Sigmoid colon (tissue), 4 donors: ENCODE measurements around the gene SRCIN1.

ENCODE experiments used
- EP300 ChIP-seq, 4 donors: sonication (generic); formaldehyde crosslinking; IDR thresholded peaks; one replicate each; pipeline ENCODE4 v1.6.1; 2017; ENCODE audit warnings: antibody characterized with exemption in 4 of 4
- POLR2AphosphoS5 ChIP-seq, 4 donors: sonication (generic); formaldehyde crosslinking; IDR thresholded peaks; one replicate each; pipeline ENCODE4 v1.6.1; 2017; ENCODE audit warnings: antibody characterized with exemption in 4 of 4
- TF ChIP-seq, protein P1 (sequence below), 4 experiments: fragments of 450-650 bp in 3 of 4; fragments of 200-600 bp in 1 of 4; IDR thresholded peaks; one replicate each; pipeline ENCODE4 v1.5.1; 2016 to 2019; ENCODE audit warnings: antibody characterized with exemption in 4 of 4, mild to moderate bottlenecking in 3 of 4, moderate library complexity in 2 of 4

DNA sequence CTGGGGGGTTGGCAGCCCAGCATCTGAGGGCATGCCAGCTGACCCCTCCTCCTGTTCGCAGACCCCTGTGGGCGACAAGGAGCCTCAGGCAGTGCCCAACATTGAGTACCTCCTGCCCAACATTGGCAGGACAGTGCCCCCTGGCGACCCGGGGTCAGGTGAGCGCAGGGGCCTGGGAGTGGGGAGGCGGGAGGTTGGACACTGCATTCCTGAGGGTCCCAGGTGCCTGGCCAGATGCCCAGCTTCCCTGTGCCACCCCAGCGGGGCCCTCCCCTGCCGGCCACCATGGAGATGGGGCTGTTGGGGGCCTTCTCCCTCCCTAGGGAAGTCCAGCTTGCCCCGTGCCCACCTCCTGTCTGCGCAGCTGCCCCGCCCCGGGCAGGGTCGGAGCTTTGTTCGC is 107.4 kb downstream of the SRCIN1 start:
- no peak for TF ChIP-seq POLR2AphosphoS5 (IDR thresholded peaks at IDR 0.05)
- no peak for TF ChIP-seq EP300 (IDR thresholded peaks at IDR 0.05)
- TF ChIP-seq, protein P1, sequence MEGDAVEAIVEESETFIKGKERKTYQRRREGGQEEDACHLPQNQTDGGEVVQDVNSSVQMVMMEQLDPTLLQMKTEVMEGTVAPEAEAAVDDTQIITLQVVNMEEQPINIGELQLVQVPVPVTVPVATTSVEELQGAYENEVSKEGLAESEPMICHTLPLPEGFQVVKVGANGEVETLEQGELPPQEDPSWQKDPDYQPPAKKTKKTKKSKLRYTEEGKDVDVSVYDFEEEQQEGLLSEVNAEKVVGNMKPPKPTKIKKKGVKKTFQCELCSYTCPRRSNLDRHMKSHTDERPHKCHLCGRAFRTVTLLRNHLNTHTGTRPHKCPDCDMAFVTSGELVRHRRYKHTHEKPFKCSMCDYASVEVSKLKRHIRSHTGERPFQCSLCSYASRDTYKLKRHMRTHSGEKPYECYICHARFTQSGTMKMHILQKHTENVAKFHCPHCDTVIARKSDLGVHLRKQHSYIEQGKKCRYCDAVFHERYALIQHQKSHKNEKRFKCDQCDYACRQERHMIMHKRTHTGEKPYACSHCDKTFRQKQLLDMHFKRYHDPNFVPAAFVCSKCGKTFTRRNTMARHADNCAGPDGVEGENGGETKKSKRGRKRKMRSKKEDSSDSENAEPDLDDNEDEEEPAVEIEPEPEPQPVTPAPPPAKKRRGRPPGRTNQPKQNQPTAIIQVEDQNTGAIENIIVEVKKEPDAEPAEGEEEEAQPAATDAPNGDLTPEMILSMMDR (IDR thresholded peaks at IDR 0.05): no peak
